Prostate gland (tissue), 2 donors: Measurements from ENCODE around the gene RLF. TPM values are rescaled to one million over a fixed set of nuclear protein-coding genes. Genes with fewer than 3 reads are reported as not detected.

Experiments
- DNase-seq: peaks from one replicate; pipeline ENCODE4 v3.0.0-alpha.2; 2019; ENCODE audit warnings: low spot score
- H3K27ac ChIP-seq, 2 donors: fragments of 200-600 bp; sonication (generic); 2 replicates each; pipeline ENCODE4 v1.5.1; 2017 to 2019
- H3K27me3 ChIP-seq: fragments of 200-600 bp; sonication (generic); replicated peaks from 2 replicates; pipeline ENCODE4 v1.5.1; 2019; ENCODE audit not compliant: insufficient read depth
- H3K36me3 ChIP-seq, 2 donors: fragments of 200-600 bp; sonication (generic); 1 replicate in 1 of 2; 2 replicates in 1 of 2; pipeline versions ENCODE4 v1.5.1 to v1.8.1; 2017 to 2019
- H3K4me1 ChIP-seq: fragments of 200-600 bp; sonication (generic); replicated peaks from 2 replicates; pipeline ENCODE4 v1.5.1; 2019
- H3K4me3 ChIP-seq, 2 donors: fragments of 200-600 bp; sonication (generic); 2 replicates each; pipeline ENCODE4 v1.5.1; 2017 to 2019
- H3K9me3 ChIP-seq: fragments of 200-600 bp; sonication (generic); 2 replicates; pipeline ENCODE4 v1.5.1; 2017
- POLR2A ChIP-seq: fragments of 450-650 bp; IDR thresholded peaks from one replicate; pipeline ENCODE4 v1.6.1; 2016; ENCODE audit warnings: antibody characterized with exemption, mild to moderate bottlenecking
- POLR2AphosphoS5 ChIP-seq: sonication (generic); formaldehyde crosslinking; IDR thresholded peaks from one replicate; pipeline ENCODE4 v1.6.1; 2017; ENCODE audit warnings: antibody characterized with exemption
- WGBS: methylation state at CpG from one replicate; pipeline ENCODE4 v1.1.5; 2018; 5-methylcytosine and 5-hydroxymethylcytosine counted together
- intact Hi-C: fragments of 100-400 bp; cut with DNase I; formaldehyde crosslinking; loops from one replicate; pipeline ENCODE4 v1.14.2; 2022
- total RNA-seq, 2 donors: library from RNA; depleted of rRNA; stranded (reverse); fragments of >200 nt; gene quantifications; one replicate each; pipeline ENCODE4 v1.1.0, GENCODE V29; 2016
- TF ChIP-seq, protein P1 (sequence below), 4 experiments: fragments of 200-600 bp in 2 of 4; fragments of 450-650 bp in 2 of 4; sonication (generic) in 2 of 4; IDR thresholded peaks; 1 replicate in 3 of 4; 2 replicates in 1 of 4; pipeline ENCODE4 v1.5.1; 2016 to 2019; ENCODE audit warnings: antibody characterized with exemption in 4 of 4, mild to moderate bottlenecking in 2 of 4, moderate library complexity in 2 of 4

RLF gene
- total RNA-seq, 2 donors from 2014 or later: 12.4 to 19.8 TPM

DNA sequence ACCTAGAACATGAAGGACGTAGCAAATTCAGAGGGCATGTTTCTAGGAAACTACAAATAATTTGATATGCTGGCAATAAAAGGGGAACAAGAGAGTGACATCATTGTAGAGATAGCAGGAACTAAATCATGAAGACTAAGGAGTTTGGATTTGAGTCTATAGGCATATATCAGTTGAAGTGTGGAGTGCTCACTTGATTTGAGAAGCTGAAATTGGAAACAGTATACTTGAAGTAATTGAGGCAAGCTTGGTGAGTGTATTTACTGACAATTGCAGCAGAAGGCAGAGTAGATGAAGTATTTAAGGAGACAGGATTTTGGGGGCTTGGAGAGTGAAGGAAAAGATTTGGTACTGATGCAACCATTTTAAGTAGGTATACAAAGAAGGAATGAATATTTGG, 80.2 kb downstream of the RLF start:
- intact Hi-C loops: no loop called here
- H3K36me3 ChIP-seq: no peaks in the 10 kb centered on the region
- no peaks in the 10 kb centered on the region for H3K9me3 ChIP-seq
- H3K27ac ChIP-seq: no peak overlapping the region
- no peak for DNase-seq
- no peaks in the 10 kb centered on the region for H3K27me3 ChIP-seq
- WGBS: 84% methylated on average over 1 of the region's 1 CpG
- H3K4me3 ChIP-seq: no peak overlapping the region
- no peaks in the 10 kb centered on the region for H3K4me1 ChIP-seq
- TF ChIP-seq POLR2AphosphoS5 (no peak), POLR2A (no peak)
- TF ChIP-seq, protein P1, sequence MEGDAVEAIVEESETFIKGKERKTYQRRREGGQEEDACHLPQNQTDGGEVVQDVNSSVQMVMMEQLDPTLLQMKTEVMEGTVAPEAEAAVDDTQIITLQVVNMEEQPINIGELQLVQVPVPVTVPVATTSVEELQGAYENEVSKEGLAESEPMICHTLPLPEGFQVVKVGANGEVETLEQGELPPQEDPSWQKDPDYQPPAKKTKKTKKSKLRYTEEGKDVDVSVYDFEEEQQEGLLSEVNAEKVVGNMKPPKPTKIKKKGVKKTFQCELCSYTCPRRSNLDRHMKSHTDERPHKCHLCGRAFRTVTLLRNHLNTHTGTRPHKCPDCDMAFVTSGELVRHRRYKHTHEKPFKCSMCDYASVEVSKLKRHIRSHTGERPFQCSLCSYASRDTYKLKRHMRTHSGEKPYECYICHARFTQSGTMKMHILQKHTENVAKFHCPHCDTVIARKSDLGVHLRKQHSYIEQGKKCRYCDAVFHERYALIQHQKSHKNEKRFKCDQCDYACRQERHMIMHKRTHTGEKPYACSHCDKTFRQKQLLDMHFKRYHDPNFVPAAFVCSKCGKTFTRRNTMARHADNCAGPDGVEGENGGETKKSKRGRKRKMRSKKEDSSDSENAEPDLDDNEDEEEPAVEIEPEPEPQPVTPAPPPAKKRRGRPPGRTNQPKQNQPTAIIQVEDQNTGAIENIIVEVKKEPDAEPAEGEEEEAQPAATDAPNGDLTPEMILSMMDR (IDR thresholded peaks at IDR 0.05): no peak

GRCh38 chr1:40243351-40243750, 82.2 kb downstream of the RLF start:
- Histone ChIP-seq H3K4me1 (no peaks in the 10 kb centered on the region), H3K27me3 (no peaks in the 10 kb centered on the region), H3K4me3 (no peak overlapping the region), H3K9me3 (no peaks in the 10 kb centered on the region), H3K36me3 (no peaks in the 10 kb centered on the region), H3K27ac (no peak overlapping the region)
- TF ChIP-seq POLR2AphosphoS5: no peak
- no peak for TF ChIP-seq POLR2A
- TF ChIP-seq, protein P1 (IDR thresholded peaks at IDR 0.05): no peak
- WGBS: 62% methylated on average over 2 of the region's 2 CpGs
- intact Hi-C loops: no loop called here
- no peak for DNase-seq

GRCh38 chr1:40244138-40244744, 83.1 kb downstream of the RLF start:
- DNase-seq: no peak
- H3K4me1 ChIP-seq: no peaks in the 10 kb centered on the region
- no peaks in the 10 kb centered on the region for H3K27me3 ChIP-seq
- H3K4me3 ChIP-seq: no peak overlapping the region
- intact Hi-C loops: no loop called here
- WGBS: 62% methylated on average over 4 of the region's 4 CpGs
- H3K27ac ChIP-seq: no peak overlapping the region
- TF ChIP-seq, protein P1 (IDR thresholded peaks at IDR 0.05): no peak
- no peak for TF ChIP-seq POLR2A
- TF ChIP-seq POLR2AphosphoS5: no peak
- no peaks in the 10 kb centered on the region for H3K9me3 ChIP-seq
- no peaks in the 10 kb centered on the region for H3K36me3 ChIP-seq

DNA sequence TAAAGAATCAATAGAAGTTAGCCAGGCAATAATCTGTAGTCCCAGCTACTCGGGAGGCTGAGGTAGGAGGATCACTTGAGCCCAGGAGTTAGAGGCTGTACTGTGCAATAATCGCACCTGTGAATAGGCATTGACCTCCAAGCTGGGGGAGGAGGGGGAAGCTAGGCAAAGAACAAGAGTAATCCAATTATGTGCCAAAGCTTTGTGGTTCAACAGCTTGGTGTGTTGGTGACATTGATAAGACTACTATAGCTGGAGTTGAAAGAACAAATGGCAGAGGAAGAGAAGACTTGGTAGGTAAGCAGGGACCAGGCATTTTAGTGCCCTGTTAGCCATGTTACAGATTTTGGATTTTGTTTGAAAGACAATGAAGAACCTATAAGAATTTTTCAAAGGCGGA, 84.5 kb downstream of the RLF start:
- 94% methylated on average over 3 of the region's 3 CpGs for WGBS
- no peak for DNase-seq
- Histone ChIP-seq H3K27me3 (no peaks in the 10 kb centered on the region), H3K36me3 (no peaks in the 10 kb centered on the region), H3K4me1 (no peaks in the 10 kb centered on the region), H3K27ac (no peak overlapping the region), H3K9me3 (no peaks in the 10 kb centered on the region), H3K4me3 (no peak overlapping the region)
- intact Hi-C loops: no loop called here
- TF ChIP-seq, protein P1 (IDR thresholded peaks at IDR 0.05): no peak
- no peak for TF ChIP-seq POLR2AphosphoS5
- TF ChIP-seq POLR2A: no peak

GRCh38 chr1:40247655-40248054, 86.5 kb downstream of the RLF start, which contains the start of gene TMCO2:
Gene TMCO2, plus strand, starts transcription at chr1:40247937. Its CDS starts 57 bp downstream, at chr1:40247994.
- Histone ChIP-seq H3K9me3 (no peaks in the 10 kb centered on the region), H3K27ac (no peak within 1 kb of the TSS), H3K4me1 (no peaks in the 10 kb centered on the region), H3K27me3 (no peaks in the 10 kb centered on the region), H3K36me3 (no peaks in the 10 kb centered on the region), H3K4me3 (no peak within 1 kb of the TSS)
- no peak for DNase-seq
- intact Hi-C loops: no loop called here
- 43% methylated on average over 1 of the region's 1 CpG for WGBS
- TF ChIP-seq POLR2A (no peak), POLR2AphosphoS5 (no peak)
- TF ChIP-seq, protein P1 (IDR thresholded peaks at IDR 0.05): no peak
